NCI-H1105 treated with DMSO at 0.1 percent for 48 hours (cell line): ENCODE data around the gene GPI.
A peak's percentile ranks its signal among the peaks of the same experiment; 100 is the strongest.

Experiments
- DNase-seq: peaks from one replicate; lab custom pipeline; 2025; lab: John Stamatoyannopoulos, UW

Gene GPI

GRCh38 chr19:34341935-34342680 is 22.9 kb upstream of the GPI start:
- DNase-seq: no peak

- no peak for DNase-seq
Observed at GRCh38 chr19:34343751-34344150, 21.2 kb upstream of the GPI start.

- peak; percentile 20 for DNase-seq
Observed at GRCh38 chr19:34345947-34346351, 19.0 kb upstream of the GPI start.

- no peak for DNase-seq
Observed at GRCh38 chr19:34347561-34348165, 17.3 kb upstream of the GPI start.

- DNase-seq: no peak
Observed at GRCh38 chr19:34348899-34349487, 16.0 kb upstream of the GPI start.

- DNase-seq: no peak
Observed at GRCh38 chr19:34350161-34350561, 14.8 kb upstream of the GPI start.

GRCh38 chr19:34351382-34351826 is 13.6 kb upstream of the GPI start:
- no peak for DNase-seq

GRCh38 chr19:34353546-34353945 is 11.4 kb upstream of the GPI start:
- DNase-seq: no peak

- DNase-seq: no peak
Observed at GRCh38 chr19:34355201-34355600, 9.8 kb upstream of the GPI start.

- DNase-seq: no peak
Observed at GRCh38 chr19:34356875-34357274, 8.1 kb upstream of the GPI start.

- DNase-seq: no peak
Observed at GRCh38 chr19:34357431-34357830, 7.6 kb upstream of the GPI start.

- peak; percentile 97 for DNase-seq
Observed at GRCh38 chr19:34359140-34359953, 5.6 kb upstream of the GPI start.

GRCh38 chr19:34359954-34360315 is 5.1 kb upstream of the GPI start:
- no peak for DNase-seq

- no peak for DNase-seq
Observed at GRCh38 chr19:34360354-34360909, 4.6 kb upstream of the GPI start.

GRCh38 chr19:34362679-34363069 is 2.3 kb upstream of the GPI start:
- DNase-seq: no peak

- DNase-seq: no peak
Observed at GRCh38 chr19:34363094-34363493, 1.9 kb upstream of the GPI start.

- no peak for DNase-seq
Observed at GRCh38 chr19:34363930-34364329, 1.1 kb upstream of the GPI start.

- no peak for DNase-seq
Observed at GRCh38 chr19:34364462-34364829, 550 bp upstream of the GPI start.

- peak; percentile 8 for DNase-seq
Observed at GRCh38 chr19:34365463-34366401, 736 bp downstream of the GPI start.

- no peak for DNase-seq
Observed at GRCh38 chr19:34366738-34367623, 2.0 kb downstream of the GPI start.
